A549 (cell line): Measurements from ENCODE around the gene MRPL30. TPM values are rescaled to one million over a fixed set of nuclear protein-coding genes. Genes with fewer than 3 reads are reported as not detected.

Experiments used
- ATAC-seq, 2 experiments: fragments of 200-7000 bp in 1 of 2; fragments of >200 bp in 1 of 2; cut with Nextera tagmentation in 1 of 2; cut with Tn5 transposase in 1 of 2; 3 replicates each; pipeline versions ENCODE4 v1.8.0 to v1.9.1; 2018 to 2020; ENCODE audit warnings: mild to moderate bottlenecking in 1 of 2, moderate library complexity in 1 of 2
- CTCF ChIA-PET: fragments of 300-600 bp; sonication (Branson Sonifier 250); formaldehyde crosslinking; extraction: SDS; loops from one replicate; lab custom pipeline; 2021; ENCODE audit warnings: antibody characterized with exemption, inconsistent platforms; lab: Yijun Ruan, JAX
- POLR2A ChIA-PET: fragments of 350-600 bp; formaldehyde crosslinking; extraction: SDS; loops from one replicate; lab custom pipeline; 2021; ENCODE audit warnings: antibody characterized with exemption, inconsistent platforms; lab: Yijun Ruan, JAX
- DNase-seq, 2 experiments: peaks; one replicate each; pipeline versions ENCODE4 v3.0.0 to v3.0.0-alpha.2; 2011 to 2016; ENCODE audit warnings: low read depth in 1 of 2, low spot score in 1 of 2
- FAIRE-seq: peaks from 2 replicates; lab custom pipeline; 2011; peaks lifted over from hg19 to GRCh38; lab: Jason Lieb, UNC
- H3K27ac ChIP-seq, 2 experiments: fragments of >200 bp; sonication (Bioruptor Twin); formaldehyde crosslinking; 3 replicates each; pipeline ENCODE4 v1.5.1; 2016 to 2017
- H3K4me1 ChIP-seq: fragments of >200 bp; sonication (Bioruptor Twin); formaldehyde crosslinking; 3 replicates; pipeline ENCODE4 v1.6.1; 2016
- H3K4me2 ChIP-seq: fragments of >200 bp; sonication (Bioruptor Twin); formaldehyde crosslinking; 3 replicates; pipeline ENCODE4 v1.6.1; 2016
- H3K4me3 ChIP-seq: fragments of >200 bp; sonication (Bioruptor Twin); formaldehyde crosslinking; 3 replicates; pipeline ENCODE4 v1.5.1; 2016
- H3K9me3 ChIP-seq: fragments of >200 bp; sonication (Bioruptor Twin); formaldehyde crosslinking; 3 replicates; pipeline ENCODE4 v1.6.1; 2016
- CEBPB ChIP-seq, 2 experiments: fragments of >200 bp in 1 of 2; sonication (Bioruptor Twin) in 1 of 2; formaldehyde crosslinking in 1 of 2; IDR thresholded peaks; 2 replicates each; pipeline ENCODE4 v1.6.1; 2012 to 2016
- CHD4 ChIP-seq: fragments of 200-600 bp; sonication (generic); IDR thresholded peaks from 2 replicates; pipeline ENCODE4 v1.6.1; 2016; ENCODE audit warnings: antibody characterized with exemption, mild to moderate bottlenecking, borderline replicate concordance
- EHF ChIP-seq: fragments of 250-450 bp; sonication (Bioruptor Pico); IDR thresholded peaks from 2 replicates; pipeline ENCODE4 v1.5.0; 2020; ENCODE audit warnings: mild to moderate bottlenecking
- EHMT2 ChIP-seq: fragments of 200-600 bp; sonication (generic); IDR thresholded peaks from 2 replicates; pipeline ENCODE4 v1.6.1; 2016; ENCODE audit warnings: antibody characterized with exemption, low read depth, mild to moderate bottlenecking, moderate library complexity
- EP300 ChIP-seq, 2 experiments: fragments of >200 bp; sonication (Bioruptor Twin); formaldehyde crosslinking; IDR thresholded peaks; 2 replicates in 1 of 2; 3 replicates in 1 of 2; pipeline ENCODE4 v1.6.1; 2016 to 2017
- ESRRA ChIP-seq: fragments of 150-350 bp; IDR thresholded peaks from 2 replicates; pipeline ENCODE4 v1.6.1; 2014; ENCODE audit warnings: mild to moderate bottlenecking, low read length, borderline replicate concordance
- GATA3 ChIP-seq: IDR thresholded peaks from 2 replicates; pipeline ENCODE4 v1.6.1; 2012; ENCODE audit warnings: borderline replicate concordance
- HEYL ChIP-seq: fragments of 250-450 bp; sonication (Bioruptor Pico); IDR thresholded peaks from 2 replicates; pipeline ENCODE4 v1.8.0; 2021; ENCODE audit warnings: mild to moderate bottlenecking, moderate library complexity
- HOXA7 ChIP-seq: fragments of 250-450 bp; sonication (Bioruptor Pico); IDR thresholded peaks from 2 replicates; pipeline ENCODE4 v1.5.0; 2020; ENCODE audit warnings: mild to moderate bottlenecking, moderate library complexity
- HOXB13 ChIP-seq: fragments of 250-450 bp; sonication (Bioruptor Pico); IDR thresholded peaks from 2 replicates; pipeline ENCODE4 v1.5.0; 2020; ENCODE audit warnings: low read depth, mild to moderate bottlenecking, moderate library complexity
- HOXB5 ChIP-seq: fragments of 250-450 bp; sonication (Bioruptor Pico); IDR thresholded peaks from 2 replicates; pipeline ENCODE4 v1.5.0; 2020; ENCODE audit warnings: mild to moderate bottlenecking, moderate library complexity
- JUN ChIP-seq, 2 experiments: fragments of >200 bp; sonication (Bioruptor Twin); formaldehyde crosslinking; IDR thresholded peaks; 2 replicates in 1 of 2; 3 replicates in 1 of 2; pipeline ENCODE4 v1.6.1; 2016 to 2017
- KDM1A ChIP-seq: fragments of 200-600 bp; sonication (generic); IDR thresholded peaks from 2 replicates; pipeline ENCODE4 v1.6.1; 2016; ENCODE audit warnings: low read depth, mild to moderate bottlenecking
- MAZ ChIP-seq: fragments of 150-350 bp; IDR thresholded peaks from 2 replicates; pipeline ENCODE4 v1.6.1; 2014; ENCODE audit warnings: antibody characterized with exemption, low read depth, low read length, borderline replicate concordance
- NPAS2 ChIP-seq: fragments of 250-450 bp; sonication (Bioruptor Pico); IDR thresholded peaks from 2 replicates; pipeline ENCODE4 v1.8.0; 2022; ENCODE audit warnings: mild to moderate bottlenecking, moderate library complexity, borderline replicate concordance
- NR3C1 ChIP-seq: fragments of >200 bp; sonication (Bioruptor Twin); formaldehyde crosslinking; IDR thresholded peaks from 3 replicates; pipeline ENCODE4 v1.6.1; 2017
- POLR2A ChIP-seq: IDR thresholded peaks from 2 replicates; pipeline ENCODE4 v1.6.1; 2012; ENCODE audit warnings: mild to moderate bottlenecking, low read length
- RAD21 ChIP-seq, 2 experiments: fragments of >200 bp in 1 of 2; sonication (Bioruptor Twin) in 1 of 2; formaldehyde crosslinking in 1 of 2; IDR thresholded peaks in 1 of 2; conservative IDR thresholded peaks in 1 of 2; 2 replicates in 1 of 2; 3 replicates in 1 of 2; pipeline ENCODE4 v1.6.1; 2012 to 2018; ENCODE audit warnings: inconsistent platforms in 1 of 2
- RNF2 ChIP-seq: fragments of 200-600 bp; sonication (generic); IDR thresholded peaks from 2 replicates; pipeline ENCODE4 v1.6.1; 2016; ENCODE audit warnings: low read depth, mild to moderate bottlenecking, antibody characterized with exemption, moderate library complexity, borderline replicate concordance
- TFCP2L1 ChIP-seq: fragments of 250-450 bp; sonication (Bioruptor Pico); IDR thresholded peaks from 2 replicates; pipeline ENCODE4 v1.5.0; 2021; ENCODE audit warnings: mild to moderate bottlenecking
- ZFP36 ChIP-seq: fragments of 450-650 bp; IDR thresholded peaks from 2 replicates; pipeline ENCODE4 v1.6.1; 2014; ENCODE audit warnings: borderline replicate concordance; ENCODE audit not compliant: partially characterized antibody
- ZNF302 ChIP-seq: fragments of 250-450 bp; sonication (Bioruptor Pico); IDR thresholded peaks from 2 replicates; pipeline ENCODE4 v1.9.0; 2021; ENCODE audit warnings: inconsistent platforms, mild to moderate bottlenecking, moderate library complexity
- WGBS: methylation state at CpG from one replicate; pipeline ENCODE4 v1.1.6; 2017; ENCODE audit errors: missing lambda C conversion rate; 5-methylcytosine and 5-hydroxymethylcytosine counted together
- polyA plus RNA-seq, 4 experiments: library from polyadenylated mRNA; depleted of rRNA in 3 of 4; stranded (reverse); fragments of >200 nt; fragmentation: RNase III in 1 of 4; extraction: RNeasy Plus Mini Kit Qiagen cat#74134 plus additional on column Dnase treatment in 1 of 4; gene quantifications; 2 replicates in 3 of 4; 3 replicates in 1 of 4; pipeline ENCODE4 v1.2.3, GENCODE V29; 2011 to 2017
- TF ChIP-seq, protein P1 (sequence below): fragments of >200 bp; sonication (Bioruptor Twin); formaldehyde crosslinking; IDR thresholded peaks from 3 replicates; pipeline ENCODE4 v1.6.1; 2016
- TF ChIP-seq, protein P2 (sequence below): IDR thresholded peaks from 2 replicates; pipeline ENCODE4 v1.6.1; 2012; ENCODE audit warnings: low read depth, borderline replicate concordance
- TF ChIP-seq, protein P3 (sequence below): fragments of >200 bp; sonication (Bioruptor Twin); formaldehyde crosslinking; IDR thresholded peaks from 3 replicates; pipeline ENCODE4 v1.5.1; 2016
- TF ChIP-seq, protein P4 (sequence below): fragments of >200 bp; sonication (Bioruptor Twin); formaldehyde crosslinking; IDR thresholded peaks from 2 replicates; pipeline ENCODE4 v1.6.1; 2016
- TF ChIP-seq, protein P5 (sequence below): IDR thresholded peaks from 2 replicates; pipeline ENCODE4 v1.6.1; 2012
- TF ChIP-seq, protein P6 (sequence below): fragments of 150-350 bp; IDR thresholded peaks from 2 replicates; pipeline ENCODE4 v1.6.1; 2014; ENCODE audit warnings: low read depth, mild to moderate bottlenecking, low read length

The MRPL30 gene
- polyA plus RNA-seq, 2 of the 4 experiments (the other 2 are of a cell fraction) = 40.0 to 43.5 TPM

DNA sequence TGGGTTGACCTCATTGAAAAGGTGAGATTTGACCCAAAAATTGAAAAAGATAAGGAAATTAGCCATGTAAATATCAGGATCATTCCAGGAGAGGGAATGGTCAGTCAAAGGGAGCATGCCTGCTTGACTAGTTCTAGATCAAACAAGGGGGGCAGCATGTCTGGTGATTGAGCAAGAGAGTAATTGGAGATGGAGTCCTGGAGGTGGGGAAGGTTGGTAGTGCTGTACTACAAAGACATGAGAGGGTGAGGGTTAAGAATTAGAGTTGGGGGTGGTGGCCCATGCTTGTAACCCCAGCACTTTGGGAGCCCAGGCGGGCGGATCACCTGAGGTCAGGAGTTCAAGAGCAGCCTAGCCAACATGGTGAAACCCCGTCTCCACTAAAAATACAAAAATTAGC, 2.0 kb downstream of the MRPL30 start:
- peak overlapping the region; percentile 86 for H3K4me2 ChIP-seq
- 94% methylated on average over 3 of the region's 3 CpGs for WGBS
- no peak overlapping the region for H3K4me3 ChIP-seq
- FAIRE-seq (no peak), DNase-seq (no peak), ATAC-seq (no peak)
- H3K4me1 ChIP-seq = peaks cover 26% of the 10 kb centered on the region
- POLR2A ChIA-PET = no interaction called here
- no peaks in the 10 kb centered on the region for H3K9me3 ChIP-seq
- TF ChIP-seq MAZ = no peak
- TF ChIP-seq, protein P1, sequence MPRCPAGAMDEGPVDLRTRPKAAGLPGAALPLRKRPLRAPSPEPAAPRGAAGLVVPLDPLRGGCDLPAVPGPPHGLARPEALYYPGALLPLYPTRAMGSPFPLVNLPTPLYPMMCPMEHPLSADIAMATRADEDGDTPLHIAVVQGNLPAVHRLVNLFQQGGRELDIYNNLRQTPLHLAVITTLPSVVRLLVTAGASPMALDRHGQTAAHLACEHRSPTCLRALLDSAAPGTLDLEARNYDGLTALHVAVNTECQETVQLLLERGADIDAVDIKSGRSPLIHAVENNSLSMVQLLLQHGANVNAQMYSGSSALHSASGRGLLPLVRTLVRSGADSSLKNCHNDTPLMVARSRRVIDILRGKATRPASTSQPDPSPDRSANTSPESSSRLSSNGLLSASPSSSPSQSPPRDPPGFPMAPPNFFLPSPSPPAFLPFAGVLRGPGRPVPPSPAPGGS = no peak
- no peak for TF ChIP-seq TFCP2L1 (CRISPR knock-in tag)
- no peak for TF ChIP-seq RNF2
- no peak for TF ChIP-seq CHD4
- TF ChIP-seq NPAS2 (CRISPR knock-in tag) = no peak
- TF ChIP-seq ZFP36 = no peak
- TF ChIP-seq, protein P2, sequence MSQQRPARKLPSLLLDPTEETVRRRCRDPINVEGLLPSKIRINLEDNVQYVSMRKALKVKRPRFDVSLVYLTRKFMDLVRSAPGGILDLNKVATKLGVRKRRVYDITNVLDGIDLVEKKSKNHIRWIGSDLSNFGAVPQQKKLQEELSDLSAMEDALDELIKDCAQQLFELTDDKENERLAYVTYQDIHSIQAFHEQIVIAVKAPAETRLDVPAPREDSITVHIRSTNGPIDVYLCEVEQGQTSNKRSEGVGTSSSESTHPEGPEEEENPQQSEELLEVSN = no peak
- no peak for TF ChIP-seq HOXB13 (CRISPR knock-in tag)
- CTCF ChIA-PET = no interaction called here
- H3K27ac ChIP-seq = no peak overlapping the region

DNA sequence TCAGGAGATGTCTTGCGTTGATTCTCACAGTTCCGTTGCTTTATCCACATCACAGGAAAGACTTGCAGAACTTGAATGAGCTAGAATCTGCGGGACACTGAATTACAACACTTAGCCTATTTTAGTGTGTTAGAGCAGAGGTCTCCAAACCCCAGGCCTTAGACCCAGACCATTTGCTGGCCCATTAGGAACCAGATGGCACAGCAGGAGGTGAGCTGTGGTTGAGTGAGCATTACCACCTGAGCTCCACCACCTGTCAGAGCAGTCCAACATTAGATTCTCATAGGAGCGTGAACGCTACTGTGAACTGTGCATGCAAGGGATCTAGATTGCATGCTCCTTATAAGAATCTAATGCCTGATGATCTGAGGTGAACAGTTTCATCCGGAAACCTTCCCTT, 3.8 kb downstream of the MRPL30 start:
- no peak overlapping the region for H3K4me2 ChIP-seq
- TF ChIP-seq CEBPB (IDR thresholded peaks at IDR 0.05) (no peak), HOXA7 (no peak), EP300 (IDR thresholded peaks at IDR 0.05) (no peak)
- TF ChIP-seq, protein P1 = no peak
- TF ChIP-seq, protein P3, sequence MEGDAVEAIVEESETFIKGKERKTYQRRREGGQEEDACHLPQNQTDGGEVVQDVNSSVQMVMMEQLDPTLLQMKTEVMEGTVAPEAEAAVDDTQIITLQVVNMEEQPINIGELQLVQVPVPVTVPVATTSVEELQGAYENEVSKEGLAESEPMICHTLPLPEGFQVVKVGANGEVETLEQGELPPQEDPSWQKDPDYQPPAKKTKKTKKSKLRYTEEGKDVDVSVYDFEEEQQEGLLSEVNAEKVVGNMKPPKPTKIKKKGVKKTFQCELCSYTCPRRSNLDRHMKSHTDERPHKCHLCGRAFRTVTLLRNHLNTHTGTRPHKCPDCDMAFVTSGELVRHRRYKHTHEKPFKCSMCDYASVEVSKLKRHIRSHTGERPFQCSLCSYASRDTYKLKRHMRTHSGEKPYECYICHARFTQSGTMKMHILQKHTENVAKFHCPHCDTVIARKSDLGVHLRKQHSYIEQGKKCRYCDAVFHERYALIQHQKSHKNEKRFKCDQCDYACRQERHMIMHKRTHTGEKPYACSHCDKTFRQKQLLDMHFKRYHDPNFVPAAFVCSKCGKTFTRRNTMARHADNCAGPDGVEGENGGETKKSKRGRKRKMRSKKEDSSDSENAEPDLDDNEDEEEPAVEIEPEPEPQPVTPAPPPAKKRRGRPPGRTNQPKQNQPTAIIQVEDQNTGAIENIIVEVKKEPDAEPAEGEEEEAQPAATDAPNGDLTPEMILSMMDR = no peak
- TF ChIP-seq, all 56 proteins: peak for 0
- Histone ChIP-seq H3K4me3 (no peak overlapping the region), H3K9me3 (no peaks in the 10 kb centered on the region), H3K27ac (no peak overlapping the region), H3K4me1 (peaks cover 16% of the 10 kb centered on the region; the same call in 2 of the 3 replicates)
- 62% methylated on average over 6 of the region's 6 CpGs for WGBS
- DNase-seq (no peak), FAIRE-seq (no peak), ATAC-seq (no peak)
- ChIA-PET POLR2A (no interaction called here), CTCF (no interaction called here)

DNA sequence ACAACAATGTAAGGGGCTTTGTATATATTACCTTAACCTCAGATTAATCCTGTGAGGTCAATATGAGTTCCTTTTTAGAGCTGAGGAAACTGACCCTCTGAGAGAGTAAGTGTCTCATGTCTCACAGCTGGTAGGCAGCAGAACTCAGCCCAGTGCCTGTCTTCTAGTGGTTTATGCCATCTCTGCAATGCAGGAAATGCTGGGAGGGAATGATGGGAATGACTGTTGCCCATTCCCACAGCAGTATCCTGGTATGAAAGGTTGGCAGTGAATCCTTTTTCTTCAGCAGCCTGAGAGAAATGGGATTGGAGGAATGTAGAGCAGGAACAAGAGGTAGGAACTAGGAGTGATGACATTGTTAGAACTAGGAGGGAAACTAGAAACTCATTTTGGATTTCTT, 6.0 kb downstream of the MRPL30 start:
- ATAC-seq (no peak), FAIRE-seq (no peak), DNase-seq (no peak)
- Histone ChIP-seq H3K27ac (no peak overlapping the region), H3K4me3 (no peak overlapping the region)
- TF ChIP-seq NR3C1 = no peak
- TF ChIP-seq, protein P4, sequence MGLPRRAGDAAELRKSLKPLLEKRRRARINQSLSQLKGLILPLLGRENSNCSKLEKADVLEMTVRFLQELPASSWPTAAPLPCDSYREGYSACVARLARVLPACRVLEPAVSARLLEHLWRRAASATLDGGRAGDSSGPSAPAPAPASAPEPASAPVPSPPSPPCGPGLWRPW = no peak
- no peak for TF ChIP-seq ESRRA
- TF ChIP-seq, protein P2 = no peak
- no peak for TF ChIP-seq KDM1A
- TF ChIP-seq CHD4 = no peak
- TF ChIP-seq, protein P5, sequence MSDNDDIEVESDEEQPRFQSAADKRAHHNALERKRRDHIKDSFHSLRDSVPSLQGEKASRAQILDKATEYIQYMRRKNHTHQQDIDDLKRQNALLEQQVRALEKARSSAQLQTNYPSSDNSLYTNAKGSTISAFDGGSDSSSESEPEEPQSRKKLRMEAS = no peak
- TF ChIP-seq NPAS2 (CRISPR knock-in tag) = no peak
- TF ChIP-seq POLR2A = no peak
- no peak for TF ChIP-seq JUN (IDR thresholded peaks at IDR 0.05)
- no peak for TF ChIP-seq HOXB5 (CRISPR knock-in tag)
- TF ChIP-seq HEYL (CRISPR knock-in tag) = no peak
- TF ChIP-seq, protein P6, sequence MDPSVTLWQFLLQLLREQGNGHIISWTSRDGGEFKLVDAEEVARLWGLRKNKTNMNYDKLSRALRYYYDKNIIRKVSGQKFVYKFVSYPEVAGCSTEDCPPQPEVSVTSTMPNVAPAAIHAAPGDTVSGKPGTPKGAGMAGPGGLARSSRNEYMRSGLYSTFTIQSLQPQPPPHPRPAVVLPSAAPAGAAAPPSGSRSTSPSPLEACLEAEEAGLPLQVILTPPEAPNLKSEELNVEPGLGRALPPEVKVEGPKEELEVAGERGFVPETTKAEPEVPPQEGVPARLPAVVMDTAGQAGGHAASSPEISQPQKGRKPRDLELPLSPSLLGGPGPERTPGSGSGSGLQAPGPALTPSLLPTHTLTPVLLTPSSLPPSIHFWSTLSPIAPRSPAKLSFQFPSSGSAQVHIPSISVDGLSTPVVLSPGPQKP = no peak
- TF ChIP-seq EHF = no peak
- no peak for TF ChIP-seq EHMT2
- TF ChIP-seq RAD21 (conservative IDR thresholded peaks at IDR 0.05 in 1 of 2, IDR thresholded peaks at IDR 0.05 in 1 of 2) = no peak
- TF ChIP-seq EP300 (IDR thresholded peaks at IDR 0.05) = no peak
- no peak for TF ChIP-seq ZNF302 (CRISPR knock-in tag)
- TF ChIP-seq TFCP2L1 (CRISPR knock-in tag) = no peak
- no peak for TF ChIP-seq GATA3
- TF ChIP-seq, all 56 proteins: peak for 0
- H3K4me2 ChIP-seq = no peak overlapping the region
- ChIA-PET POLR2A (no interaction called here), CTCF (interaction anchor here (1.5 kb wide), 1 partner anchor 11 kb away, joined by 4 read pairs; no protein-coding TSS in a partner anchor)
- H3K9me3 ChIP-seq = no peaks in the 10 kb centered on the region
- H3K4me1 ChIP-seq = peaks cover 14% of the 10 kb centered on the region; the same call in 2 of the 3 replicates
